Colonic mucosa (tissue), 4 donors: ENCODE data around the gene ADAMTS4. TPM values are rescaled to one million over a fixed set of nuclear protein-coding genes. Genes with fewer than 3 reads are reported as not detected.

Experiments used
- DNase-seq: peaks from one replicate; pipeline ENCODE4 v3.0.0-alpha.2; 2020
- H3K27ac ChIP-seq: fragments of 200-600 bp; one replicate; pipeline ENCODE4 v1.8.0; 2021
- H3K27me3 ChIP-seq: fragments of 200-600 bp; one replicate; pipeline ENCODE4 v1.8.0; 2021
- H3K36me3 ChIP-seq: fragments of 200-600 bp; one replicate; pipeline ENCODE4 v1.8.0; 2021
- H3K4me1 ChIP-seq: fragments of 200-600 bp; one replicate; pipeline ENCODE4 v1.8.0; 2021; ENCODE audit warnings: mild to moderate bottlenecking
- H3K4me3 ChIP-seq: fragments of 200-600 bp; one replicate; pipeline ENCODE4 v1.8.0; 2021
- H3K9ac ChIP-seq, 2 donors: one replicate each; pipeline ENCODE4 v1.7.0; 2013; ENCODE audit warnings: control low read depth in 2 of 2, low read depth in 2 of 2, low read length in 2 of 2
- H3K9me3 ChIP-seq: fragments of 200-600 bp; one replicate; pipeline ENCODE4 v1.8.0; 2021
- intact Hi-C: fragments of 100-400 bp; cut with DNase I; formaldehyde crosslinking; loops from one replicate; pipeline ENCODE4 v1.14.1; 2022
- total RNA-seq, 2 donors: library from RNA; stranded (reverse); fragmentation: NEBNext Ultra II Directional in 1 of 2; extraction: Animal tissue kit (Norgen Biotek cat#: 25700) in 1 of 2; gene quantifications; one replicate each; pipeline ENCODE4 v1.2.1, GENCODE V29; 2021
- TF ChIP-seq, protein P1 (sequence below): fragments of 200-600 bp; IDR thresholded peaks from one replicate; pipeline ENCODE4 v1.8.0; 2022; ENCODE audit warnings: antibody characterized with exemption, mild to moderate bottlenecking
- donor health status: healthy.
- donor health status: DM: no; HTN: no; CAD: no.
- donor health status: DM: no; HTN: no; CAD: no.

Gene ADAMTS4
- total RNA-seq, 2 donors from 2014 or later: 0.57 to 14.0 TPM

DNA sequence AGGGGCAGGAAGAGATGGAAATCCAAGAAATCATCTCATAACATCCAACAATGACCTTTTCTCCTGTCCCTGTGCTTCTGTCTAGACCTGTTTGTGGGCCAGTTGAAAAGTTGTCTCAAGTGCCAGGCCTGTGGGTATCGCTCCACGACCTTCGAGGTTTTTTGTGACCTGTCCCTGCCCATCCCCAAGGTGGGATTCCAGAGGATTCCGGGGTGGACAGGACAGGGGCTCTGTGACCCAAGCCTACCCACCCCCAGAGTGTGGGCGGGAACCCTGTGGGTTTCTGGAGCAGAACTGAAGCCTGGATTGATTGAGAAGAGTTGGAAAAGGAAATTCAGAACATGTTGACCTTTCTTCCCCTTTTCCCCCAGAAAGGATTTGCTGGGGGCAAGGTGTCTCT lies 35.1 kb downstream of the ADAMTS4 start:
- Histone ChIP-seq H3K9ac (no peak overlapping the region), H3K27me3 (no peaks in the 10 kb centered on the region), H3K4me3 (no peak overlapping the region), H3K36me3 (no peaks in the 10 kb centered on the region), H3K27ac (no peak overlapping the region), H3K9me3 (no peaks in the 10 kb centered on the region), H3K4me1 (peaks cover 19% of the 10 kb centered on the region)
- intact Hi-C loops: no loop called here
- no peak for DNase-seq
- TF ChIP-seq, protein P1, sequence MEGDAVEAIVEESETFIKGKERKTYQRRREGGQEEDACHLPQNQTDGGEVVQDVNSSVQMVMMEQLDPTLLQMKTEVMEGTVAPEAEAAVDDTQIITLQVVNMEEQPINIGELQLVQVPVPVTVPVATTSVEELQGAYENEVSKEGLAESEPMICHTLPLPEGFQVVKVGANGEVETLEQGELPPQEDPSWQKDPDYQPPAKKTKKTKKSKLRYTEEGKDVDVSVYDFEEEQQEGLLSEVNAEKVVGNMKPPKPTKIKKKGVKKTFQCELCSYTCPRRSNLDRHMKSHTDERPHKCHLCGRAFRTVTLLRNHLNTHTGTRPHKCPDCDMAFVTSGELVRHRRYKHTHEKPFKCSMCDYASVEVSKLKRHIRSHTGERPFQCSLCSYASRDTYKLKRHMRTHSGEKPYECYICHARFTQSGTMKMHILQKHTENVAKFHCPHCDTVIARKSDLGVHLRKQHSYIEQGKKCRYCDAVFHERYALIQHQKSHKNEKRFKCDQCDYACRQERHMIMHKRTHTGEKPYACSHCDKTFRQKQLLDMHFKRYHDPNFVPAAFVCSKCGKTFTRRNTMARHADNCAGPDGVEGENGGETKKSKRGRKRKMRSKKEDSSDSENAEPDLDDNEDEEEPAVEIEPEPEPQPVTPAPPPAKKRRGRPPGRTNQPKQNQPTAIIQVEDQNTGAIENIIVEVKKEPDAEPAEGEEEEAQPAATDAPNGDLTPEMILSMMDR: no peak

DNA sequence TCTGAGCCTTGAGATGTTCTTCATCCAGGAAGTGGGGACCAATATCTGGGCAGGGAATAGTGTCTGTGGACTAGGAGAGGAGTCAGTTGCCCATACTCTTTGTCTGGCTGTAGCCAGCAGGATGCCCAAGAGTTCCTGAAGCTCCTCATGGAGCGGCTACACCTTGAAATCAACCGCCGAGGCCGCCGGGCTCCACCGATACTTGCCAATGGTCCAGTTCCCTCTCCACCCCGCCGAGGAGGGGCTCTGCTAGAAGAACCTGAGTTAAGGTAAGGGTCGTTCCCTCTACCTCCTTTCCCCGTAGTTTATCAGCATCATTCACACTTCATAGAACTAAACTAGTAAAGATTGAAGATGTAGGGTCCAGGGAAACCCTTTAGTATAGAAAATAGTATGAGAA lies 36.0 kb downstream of the ADAMTS4 start:
- TF ChIP-seq, protein P1: no peak
- Histone ChIP-seq H3K9me3 (no peaks in the 10 kb centered on the region), H3K4me3 (no peak overlapping the region), H3K27ac (no peak overlapping the region), H3K4me1 (peaks cover 19% of the 10 kb centered on the region), H3K36me3 (no peaks in the 10 kb centered on the region), H3K9ac (no peak overlapping the region), H3K27me3 (no peaks in the 10 kb centered on the region)
- intact Hi-C loops: no loop called here
- DNase-seq: no peak

DNA sequence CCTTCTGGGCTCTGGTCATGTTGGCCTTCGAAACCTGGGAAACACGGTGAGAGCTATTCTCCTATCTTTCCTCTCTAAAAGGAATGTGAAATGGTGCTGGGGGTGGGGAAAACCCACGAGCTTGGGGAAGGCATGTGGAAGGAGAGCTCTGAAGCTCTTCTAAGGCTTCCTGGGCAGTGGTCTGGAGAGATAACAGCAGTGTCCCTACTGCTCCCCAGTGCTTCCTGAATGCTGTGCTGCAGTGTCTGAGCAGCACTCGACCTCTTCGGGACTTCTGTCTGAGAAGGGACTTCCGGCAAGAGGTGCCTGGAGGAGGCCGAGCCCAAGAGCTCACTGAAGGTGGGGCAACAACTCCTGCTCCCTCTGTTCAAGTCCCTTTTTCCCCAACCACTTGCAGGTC lies 36.8 kb downstream of the ADAMTS4 start:
- Histone ChIP-seq H3K27ac (no peak overlapping the region), H3K4me3 (no peak overlapping the region), H3K27me3 (no peaks in the 10 kb centered on the region), H3K36me3 (no peaks in the 10 kb centered on the region), H3K9me3 (no peaks in the 10 kb centered on the region), H3K4me1 (peaks cover 17% of the 10 kb centered on the region), H3K9ac (no peak overlapping the region)
- intact Hi-C loops: no loop called here
- TF ChIP-seq, protein P1: no peak
- DNase-seq: no peak

GRCh38 chr1:161161652-161162051 lies 37.2 kb downstream of the ADAMTS4 start:
- Histone ChIP-seq H3K36me3 (no peaks in the 10 kb centered on the region), H3K9me3 (no peaks in the 10 kb centered on the region), H3K4me1 (peaks cover 14% of the 10 kb centered on the region), H3K9ac (no peak overlapping the region), H3K27me3 (no peaks in the 10 kb centered on the region), H3K4me3 (no peak overlapping the region), H3K27ac (no peak overlapping the region)
- TF ChIP-seq, protein P1: no peak
- DNase-seq: no peak
- intact Hi-C loops: no loop called here

DNA sequence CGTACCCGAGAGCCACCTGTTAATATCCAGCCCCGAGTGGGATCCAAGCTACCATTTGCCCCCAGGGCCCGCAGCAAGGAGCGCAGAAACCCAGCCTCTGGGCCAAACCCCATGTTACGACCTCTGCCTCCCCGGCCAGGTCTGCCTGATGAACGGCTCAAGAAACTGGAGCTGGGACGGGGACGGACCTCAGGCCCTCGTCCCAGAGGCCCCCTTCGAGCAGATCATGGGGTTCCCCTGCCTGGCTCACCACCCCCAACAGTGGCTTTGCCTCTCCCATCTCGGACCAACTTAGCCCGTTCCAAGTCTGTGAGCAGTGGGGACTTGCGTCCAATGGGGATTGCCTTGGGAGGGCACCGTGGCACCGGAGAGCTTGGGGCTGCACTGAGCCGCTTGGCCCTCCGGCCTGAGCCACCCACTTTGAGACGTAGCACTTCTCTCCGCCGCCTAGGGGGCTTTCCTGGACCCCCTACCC lies 38.1 kb downstream of the ADAMTS4 start:
- intact Hi-C loops: no loop called here
- H3K4me3 ChIP-seq: peak overlapping the region; percentile 95
- TF ChIP-seq, protein P1: no peak
- H3K27ac ChIP-seq: no peak overlapping the region
- H3K4me1 ChIP-seq: peaks cover 14% of the 10 kb centered on the region
- H3K27me3 ChIP-seq: no peaks in the 10 kb centered on the region
- H3K9me3 ChIP-seq: no peaks in the 10 kb centered on the region
- H3K36me3 ChIP-seq: no peaks in the 10 kb centered on the region
- no peak for DNase-seq
- peak overlapping the region in 1 of 2 donors; percentile 85 for H3K9ac ChIP-seq

DNA sequence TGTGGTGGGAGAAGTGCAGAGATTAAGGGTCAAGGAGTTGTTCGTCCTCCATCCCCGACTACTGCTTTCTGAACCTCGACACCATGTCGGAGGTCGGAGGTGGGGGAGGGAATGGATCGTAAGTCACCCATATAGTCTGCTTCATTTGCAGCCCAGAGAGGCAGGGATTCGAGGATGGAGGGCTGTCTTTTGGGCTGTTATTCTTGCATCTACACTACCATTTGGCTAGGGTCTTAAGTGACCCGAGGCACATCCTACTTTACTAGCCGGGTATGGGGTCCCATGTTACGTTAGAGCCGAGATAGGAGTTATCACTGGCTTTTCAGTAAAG lies 39.0 kb downstream of the ADAMTS4 start:
- intact Hi-C loops: no loop called here
- Histone ChIP-seq H3K27me3 (no peaks in the 10 kb centered on the region), H3K4me1 (peaks cover 14% of the 10 kb centered on the region), H3K4me3 (peak overlapping the region; percentile 95), H3K27ac (peak overlapping the region; percentile 69), H3K36me3 (no peaks in the 10 kb centered on the region), H3K9me3 (no peaks in the 10 kb centered on the region), H3K9ac (peak overlapping the region; percentile 85)
- no peak for DNase-seq
- TF ChIP-seq, protein P1: no peak
